Trophoblast cell (in vitro differentiated cells and primary cell): ENCODE results near the gene USF1.
A peak's percentile ranks its signal among the peaks of the same experiment; 100 is the strongest.

Experiments used
- DNase-seq, 2 donors: peaks; one replicate each; pipeline ENCODE4 v3.0.0-alpha.2; 2016
- H2AFZ ChIP-seq: 2 replicates; pipeline ENCODE4 v1.6.1; 2013; ENCODE audit warnings: low read length, moderate library complexity, mild to moderate bottlenecking; ENCODE audit not compliant: insufficient read depth, poor library complexity
- H2AK5ac ChIP-seq: 2 replicates; pipeline ENCODE4 v1.6.1; 2013; ENCODE audit warnings: mild to moderate bottlenecking, low read length
- H2BK120ac ChIP-seq: 2 replicates; pipeline ENCODE4 v1.6.1; 2013; ENCODE audit warnings: low read length, mild to moderate bottlenecking, moderate library complexity; ENCODE audit not compliant: insufficient read depth, poor library complexity
- H2BK12ac ChIP-seq: 2 replicates; pipeline ENCODE4 v1.6.1; 2013; ENCODE audit warnings: mild to moderate bottlenecking, low read length, moderate library complexity
- H2BK5ac ChIP-seq: 2 replicates; pipeline ENCODE4 v1.6.1; 2013; ENCODE audit warnings: low read length, low read depth, moderate library complexity, mild to moderate bottlenecking; ENCODE audit not compliant: poor library complexity
- H3K14ac ChIP-seq: 2 replicates; pipeline ENCODE4 v1.6.1; 2013; ENCODE audit warnings: mild to moderate bottlenecking, low read length
- H3K18ac ChIP-seq: 2 replicates; pipeline ENCODE4 v1.6.1; 2013; ENCODE audit warnings: mild to moderate bottlenecking, low read length
- H3K23ac ChIP-seq: 2 replicates; pipeline ENCODE4 v1.6.1; 2013; ENCODE audit warnings: low read length
- H3K27ac ChIP-seq: 2 replicates; pipeline ENCODE4 v1.5.1; 2013; ENCODE audit warnings: low read depth, mild to moderate bottlenecking, inconsistent platforms, low read length, moderate library complexity
- H3K27me3 ChIP-seq: 2 replicates; pipeline ENCODE4 v1.6.1; 2013; ENCODE audit warnings: inconsistent platforms, mild to moderate bottlenecking, low read length, moderate library complexity; ENCODE audit not compliant: insufficient read depth
- H3K36me3 ChIP-seq, 2 experiments: 1 replicate in 1 of 2; 2 replicates in 1 of 2; pipeline ENCODE4 v1.6.1; 2013; ENCODE audit warnings: low read length in 2 of 2, mild to moderate bottlenecking in 2 of 2, moderate library complexity in 1 of 2; ENCODE audit not compliant: insufficient read depth in 2 of 2, control insufficient read depth in 1 of 2
- H3K4ac ChIP-seq: 2 replicates; pipeline ENCODE4 v1.6.1; 2013; ENCODE audit warnings: low read depth, mild to moderate bottlenecking, low read length, moderate library complexity
- H3K4me1 ChIP-seq, 2 experiments: 1 replicate in 1 of 2; 2 replicates in 1 of 2; pipeline ENCODE4 v1.6.1; 2013; ENCODE audit warnings: low read length in 2 of 2, mild to moderate bottlenecking in 2 of 2, moderate library complexity in 1 of 2; ENCODE audit not compliant: insufficient read depth in 2 of 2, control insufficient read depth in 1 of 2
- H3K4me2 ChIP-seq: 2 replicates; pipeline ENCODE4 v1.6.1; 2013; ENCODE audit warnings: inconsistent platforms, mild to moderate bottlenecking, low read length, moderate library complexity
- H3K4me3 ChIP-seq: 2 replicates; pipeline ENCODE4 v1.5.1; 2013; ENCODE audit warnings: mild to moderate bottlenecking, low read depth, low read length, inconsistent platforms
- H3K79me1 ChIP-seq: one replicate; pipeline ENCODE4 v1.6.1; 2013; ENCODE audit warnings: low read length
- H3K79me2 ChIP-seq: 2 replicates; pipeline ENCODE4 v1.6.1; 2013; ENCODE audit warnings: low read length, mild to moderate bottlenecking; ENCODE audit not compliant: control insufficient read depth, insufficient read depth, poor library complexity
- H3K9ac ChIP-seq: 2 replicates; pipeline ENCODE4 v1.6.1; 2013; ENCODE audit warnings: mild to moderate bottlenecking, low read length
- H3K9me3 ChIP-seq: 2 replicates; pipeline ENCODE4 v1.6.1; 2013; ENCODE audit warnings: low read depth, mild to moderate bottlenecking, control low read depth, inconsistent platforms, low read length; ENCODE audit not compliant: insufficient read depth
- H4K12ac ChIP-seq: 2 replicates; pipeline ENCODE4 v1.6.1; 2013; ENCODE audit warnings: low read depth, mild to moderate bottlenecking, low read length, moderate library complexity
- H4K8ac ChIP-seq: 2 replicates; pipeline ENCODE4 v1.6.1; 2013; ENCODE audit warnings: low read depth, mild to moderate bottlenecking, low read length, moderate library complexity
- H4K91ac ChIP-seq: one replicate; pipeline ENCODE4 v1.6.1; 2013; ENCODE audit warnings: low read depth, mild to moderate bottlenecking, low read length, moderate library complexity
- WGBS: extraction: QIAGEN DNeasy Blood & Tissue Kit; methylation state at CpG from one replicate; pipeline ENCODE4 v1.1.7; 2013; ENCODE audit warnings: missing lambda C conversion rate; ENCODE audit not compliant: insufficient read length, insufficient coverage; ENCODE audit errors: extremely low coverage; 5-methylcytosine and 5-hydroxymethylcytosine counted together

The USF1 gene

GRCh38 chr1:161084597-161084988 is 38.8 kb upstream of the USF1 start:
- H4K91ac ChIP-seq = peak overlapping the region; percentile 99
- H2BK12ac ChIP-seq = peak overlapping the region; percentile 99
- H3K79me1 ChIP-seq = peaks cover 85% of the 10 kb centered on the region
- H3K4me1 ChIP-seq = peaks cover 79 to 89% of the 10 kb centered on the region in 2 experiments
- no peak overlapping the region for H3K9ac ChIP-seq
- H3K14ac ChIP-seq = peak overlapping the region; percentile 96
- no peaks in the 10 kb centered on the region for H3K9me3 ChIP-seq
- H3K36me3 ChIP-seq = no peaks in the 10 kb centered on the region
- peak overlapping the region; percentile 99 for H3K27ac ChIP-seq
- H4K8ac ChIP-seq = peak overlapping the region; percentile 93
- H3K4ac ChIP-seq = peak overlapping the region; percentile 87
- H3K4me2 ChIP-seq = peak overlapping the region; percentile 49
- H3K79me2 ChIP-seq = peaks cover 28% of the 10 kb centered on the region
- H3K4me3 ChIP-seq = no peak overlapping the region
- peak overlapping the region; percentile 99 for H2BK5ac ChIP-seq
- no peak overlapping the region for H3K23ac ChIP-seq
- H2AK5ac ChIP-seq = peak overlapping the region; percentile 88
- H3K18ac ChIP-seq = peak overlapping the region; percentile 92
- no peaks in the 10 kb centered on the region for H3K27me3 ChIP-seq
- H2AFZ ChIP-seq = no peak overlapping the region
- peak overlapping the region; percentile 61 for H4K12ac ChIP-seq
- no peak for DNase-seq
- WGBS = no CpG with 5 or more reads among the region's 1 CpG
- peak overlapping the region; percentile 98 for H2BK120ac ChIP-seq

GRCh38 chr1:161083748-161084596 is 38.2 kb upstream of the USF1 start:
- Histone ChIP-seq H2AFZ (no peak overlapping the region), H4K91ac (peak overlapping the region; percentile 99), H3K14ac (peak overlapping the region; percentile 82), H3K4ac (peak overlapping the region; percentile 54), H3K4me1 (peaks cover 75 to 86% of the 10 kb centered on the region in 2 experiments), H3K36me3 (no peaks in the 10 kb centered on the region), H3K4me3 (no peak overlapping the region), H2BK120ac (peak overlapping the region; percentile 98), H3K9ac (peak overlapping the region; percentile 20), H2BK12ac (peak overlapping the region; percentile 89), H3K18ac (peak overlapping the region; percentile 87), H3K9me3 (no peaks in the 10 kb centered on the region), H3K79me1 (peaks cover 86% of the 10 kb centered on the region), H2BK5ac (peak overlapping the region; percentile 99), H3K27ac (peak overlapping the region; percentile 99), H2AK5ac (peak overlapping the region; percentile 57), H3K4me2 (peak overlapping the region; percentile 49), H3K79me2 (peaks cover 26% of the 10 kb centered on the region), H4K8ac (peak overlapping the region; percentile 67), H3K27me3 (no peaks in the 10 kb centered on the region), H4K12ac (peak overlapping the region; percentile 36), H3K23ac (no peak overlapping the region)
- 100% methylated on average over 1 of the region's 10 CpGs for WGBS
- DNase-seq = peak; percentile 78 to 82

GRCh38 chr1:161082996-161083747 is 37.4 kb upstream of the USF1 start:
- Histone ChIP-seq H4K12ac (peak overlapping the region; percentile 45), H3K23ac (no peak overlapping the region), H3K14ac (peak overlapping the region; percentile 59), H3K36me3 (no peaks in the 10 kb centered on the region), H4K8ac (peak overlapping the region; percentile 28), H3K79me2 (peaks cover 25% of the 10 kb centered on the region), H2AK5ac (peak overlapping the region; percentile 77), H3K4me2 (peak overlapping the region; percentile 49), H3K4ac (peak overlapping the region; percentile 18), H3K79me1 (peaks cover 83% of the 10 kb centered on the region), H2BK12ac (peak overlapping the region; percentile 92), H3K4me3 (no peak overlapping the region), H3K4me1 (peaks cover 69 to 79% of the 10 kb centered on the region in 2 experiments), H2BK5ac (peak overlapping the region; percentile 96), H3K27ac (peak overlapping the region; percentile 99), H3K27me3 (no peaks in the 10 kb centered on the region), H2AFZ (no peak overlapping the region), H4K91ac (peak overlapping the region; percentile 99), H3K9ac (no peak overlapping the region), H3K9me3 (no peaks in the 10 kb centered on the region), H2BK120ac (peak overlapping the region; percentile 67), H3K18ac (peak overlapping the region; percentile 36)
- DNase-seq = peak; percentile 99
- WGBS = no CpG with 5 or more reads among the region's 8 CpGs

GRCh38 chr1:161082483-161082882 is 36.7 kb upstream of the USF1 start:
- Histone ChIP-seq H3K9me3 (peaks cover under 1% of the 10 kb centered on the region), H2AFZ (no peak overlapping the region), H3K18ac (peak overlapping the region; percentile 89), H4K8ac (peak overlapping the region; percentile 28), H3K4me3 (no peak overlapping the region), H3K27ac (peak overlapping the region; percentile 99), H3K79me2 (peaks cover 24% of the 10 kb centered on the region), H4K91ac (peak overlapping the region; percentile 97), H3K79me1 (peaks cover 78% of the 10 kb centered on the region), H3K27me3 (no peaks in the 10 kb centered on the region), H3K23ac (no peak overlapping the region), H2AK5ac (peak overlapping the region; percentile 77), H3K4me1 (peaks cover 68 to 78% of the 10 kb centered on the region in 2 experiments), H3K4me2 (peak overlapping the region; percentile 31), H3K4ac (peak overlapping the region; percentile 18), H4K12ac (peak overlapping the region; percentile 37), H3K14ac (peak overlapping the region; percentile 59), H2BK120ac (peak overlapping the region; percentile 67), H2BK5ac (peak overlapping the region; percentile 96), H2BK12ac (peak overlapping the region; percentile 92), H3K9ac (no peak overlapping the region), H3K36me3 (peaks cover 1% of the 10 kb centered on the region in 2 experiments)
- WGBS = no CpG with 5 or more reads among the region's 2 CpGs
- DNase-seq = peak; percentile 95 to 96
